Measurements from ENCODE around the gene ARHGAP15.

DNA sequence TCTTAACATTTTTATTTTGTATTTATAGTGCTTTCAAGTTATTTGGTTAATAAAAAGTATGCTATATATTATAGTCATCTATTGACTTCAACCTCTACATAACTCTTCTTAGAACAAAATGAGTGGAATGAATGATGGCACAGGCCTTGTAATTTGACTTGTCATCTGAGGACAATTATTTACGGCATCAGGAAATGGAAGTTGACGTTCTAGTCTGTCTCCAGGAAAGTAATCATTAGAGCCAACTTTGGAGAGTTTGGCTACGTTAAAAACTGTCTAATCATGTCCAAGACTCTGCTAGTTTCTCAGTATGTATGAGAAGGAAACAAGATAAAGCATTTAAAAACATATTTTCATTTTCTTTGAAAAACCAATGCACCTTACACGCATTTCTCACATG lies 353.6 kb downstream of the ARHGAP15 start:
- TF ChIP-seq, protein P1, sequence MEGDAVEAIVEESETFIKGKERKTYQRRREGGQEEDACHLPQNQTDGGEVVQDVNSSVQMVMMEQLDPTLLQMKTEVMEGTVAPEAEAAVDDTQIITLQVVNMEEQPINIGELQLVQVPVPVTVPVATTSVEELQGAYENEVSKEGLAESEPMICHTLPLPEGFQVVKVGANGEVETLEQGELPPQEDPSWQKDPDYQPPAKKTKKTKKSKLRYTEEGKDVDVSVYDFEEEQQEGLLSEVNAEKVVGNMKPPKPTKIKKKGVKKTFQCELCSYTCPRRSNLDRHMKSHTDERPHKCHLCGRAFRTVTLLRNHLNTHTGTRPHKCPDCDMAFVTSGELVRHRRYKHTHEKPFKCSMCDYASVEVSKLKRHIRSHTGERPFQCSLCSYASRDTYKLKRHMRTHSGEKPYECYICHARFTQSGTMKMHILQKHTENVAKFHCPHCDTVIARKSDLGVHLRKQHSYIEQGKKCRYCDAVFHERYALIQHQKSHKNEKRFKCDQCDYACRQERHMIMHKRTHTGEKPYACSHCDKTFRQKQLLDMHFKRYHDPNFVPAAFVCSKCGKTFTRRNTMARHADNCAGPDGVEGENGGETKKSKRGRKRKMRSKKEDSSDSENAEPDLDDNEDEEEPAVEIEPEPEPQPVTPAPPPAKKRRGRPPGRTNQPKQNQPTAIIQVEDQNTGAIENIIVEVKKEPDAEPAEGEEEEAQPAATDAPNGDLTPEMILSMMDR (IDR thresholded peaks at IDR 0.05; ENCODE audit: poor library complexity, severe bottlenecking): no peak
- TF ChIP-seq POLR2AphosphoS5 (IDR thresholded peaks at IDR 0.05): no peak
- no peak for TF ChIP-seq RAD21 (conservative IDR thresholded peaks at IDR 0.05)
- no peak for TF ChIP-seq EP300 (conservative IDR thresholded peaks at IDR 0.05; ENCODE audit: poor library complexity, severe bottlenecking)
- no peak for TF ChIP-seq EZH2 (IDR thresholded peaks at IDR 0.05; ENCODE audit: borderline replicate concordance, insufficient read depth, low read length, poor library complexity, severe bottlenecking)
- TF ChIP-seq MXI1 (conservative IDR thresholded peaks at IDR 0.05; ENCODE audit: poor library complexity, severe bottlenecking): no peak
- TF ChIP-seq, protein P2, sequence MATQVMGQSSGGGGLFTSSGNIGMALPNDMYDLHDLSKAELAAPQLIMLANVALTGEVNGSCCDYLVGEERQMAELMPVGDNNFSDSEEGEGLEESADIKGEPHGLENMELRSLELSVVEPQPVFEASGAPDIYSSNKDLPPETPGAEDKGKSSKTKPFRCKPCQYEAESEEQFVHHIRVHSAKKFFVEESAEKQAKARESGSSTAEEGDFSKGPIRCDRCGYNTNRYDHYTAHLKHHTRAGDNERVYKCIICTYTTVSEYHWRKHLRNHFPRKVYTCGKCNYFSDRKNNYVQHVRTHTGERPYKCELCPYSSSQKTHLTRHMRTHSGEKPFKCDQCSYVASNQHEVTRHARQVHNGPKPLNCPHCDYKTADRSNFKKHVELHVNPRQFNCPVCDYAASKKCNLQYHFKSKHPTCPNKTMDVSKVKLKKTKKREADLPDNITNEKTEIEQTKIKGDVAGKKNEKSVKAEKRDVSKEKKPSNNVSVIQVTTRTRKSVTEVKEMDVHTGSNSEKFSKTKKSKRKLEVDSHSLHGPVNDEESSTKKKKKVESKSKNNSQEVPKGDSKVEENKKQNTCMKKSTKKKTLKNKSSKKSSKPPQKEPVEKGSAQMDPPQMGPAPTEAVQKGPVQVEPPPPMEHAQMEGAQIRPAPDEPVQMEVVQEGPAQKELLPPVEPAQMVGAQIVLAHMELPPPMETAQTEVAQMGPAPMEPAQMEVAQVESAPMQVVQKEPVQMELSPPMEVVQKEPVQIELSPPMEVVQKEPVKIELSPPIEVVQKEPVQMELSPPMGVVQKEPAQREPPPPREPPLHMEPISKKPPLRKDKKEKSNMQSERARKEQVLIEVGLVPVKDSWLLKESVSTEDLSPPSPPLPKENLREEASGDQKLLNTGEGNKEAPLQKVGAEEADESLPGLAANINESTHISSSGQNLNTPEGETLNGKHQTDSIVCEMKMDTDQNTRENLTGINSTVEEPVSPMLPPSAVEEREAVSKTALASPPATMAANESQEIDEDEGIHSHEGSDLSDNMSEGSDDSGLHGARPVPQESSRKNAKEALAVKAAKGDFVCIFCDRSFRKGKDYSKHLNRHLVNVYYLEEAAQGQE (IDR thresholded peaks at IDR 0.05; ENCODE audit: borderline replicate concordance): no peak
- TF ChIP-seq TAF1 (IDR thresholded peaks at IDR 0.05; ENCODE audit: low read depth): no peak
